Measurements from ENCODE around the gene CFAP100.

CFAP100 gene

DNA sequence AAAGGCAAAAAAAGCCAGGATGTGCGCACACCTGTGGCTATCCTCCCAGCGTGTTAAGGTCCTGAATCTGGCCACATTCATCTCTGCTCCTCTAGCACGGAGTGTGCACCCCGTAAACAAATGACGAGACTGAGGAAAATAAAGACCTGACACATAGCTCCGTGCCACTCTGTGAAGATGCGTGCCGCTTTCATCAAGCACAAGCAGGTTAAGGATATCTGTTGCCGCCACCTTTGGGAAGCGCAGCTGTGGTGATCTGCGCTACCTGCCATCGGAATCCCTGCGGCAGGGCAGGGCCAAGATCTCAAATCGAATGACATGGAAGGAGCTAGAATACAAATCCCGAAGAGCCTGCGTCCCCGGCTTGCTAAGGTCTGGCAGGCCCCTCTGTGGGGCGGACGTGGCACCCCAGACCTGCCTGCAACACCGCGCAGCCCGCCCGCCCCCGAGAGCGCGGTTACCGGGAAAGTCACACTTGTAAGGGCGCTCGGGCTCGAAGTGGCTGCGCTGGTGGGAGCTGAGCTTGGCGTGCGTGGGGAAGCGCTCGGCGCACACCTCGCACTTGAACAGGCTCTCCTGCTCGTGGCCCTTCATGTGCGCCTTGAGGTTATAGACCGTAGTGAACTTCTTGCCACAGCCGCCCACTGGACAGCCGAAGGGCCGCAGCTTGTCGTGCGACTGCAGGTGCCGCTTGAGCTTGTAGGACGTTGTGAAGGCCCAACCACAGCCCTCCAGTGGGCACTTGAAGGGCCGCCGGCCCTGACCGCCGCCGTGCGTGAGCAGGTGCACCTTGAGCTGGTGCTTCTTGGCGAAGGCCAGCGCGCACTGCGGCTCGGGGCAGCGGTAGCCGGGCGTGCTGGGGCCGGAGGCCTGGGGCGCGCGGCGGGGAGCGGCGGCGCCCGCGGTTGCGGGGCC is 80.0 kb downstream of the CFAP100 start:
- peaks cover 37% of the 10 kb centered on the region for H3K4me1 ChIP-seq (ENCODE audit: insufficient read depth, low read length)
- no peaks in the 10 kb centered on the region for H3K9me3 ChIP-seq (ENCODE audit: low read length)
- H3K36me3 ChIP-seq (ENCODE audit: insufficient read depth, low read length) = peaks cover 26% of the 10 kb centered on the region
- peak overlapping the region; percentile 67 to 69 for H3K4me3 ChIP-seq (ENCODE audit: low read depth in 1 of 2, low read length in 2 of 2)
- no peaks in the 10 kb centered on the region for H3K27me3 ChIP-seq (ENCODE audit: control insufficient read depth in 1 of 2, insufficient read depth in 2 of 2, low read length in 2 of 2)
- H3K27ac ChIP-seq (ENCODE audit: low read depth, low read length) = peak overlapping the region; percentile 87
- peak overlapping the region; percentile 36 for H3K9ac ChIP-seq (ENCODE audit: low read length)

DNA sequence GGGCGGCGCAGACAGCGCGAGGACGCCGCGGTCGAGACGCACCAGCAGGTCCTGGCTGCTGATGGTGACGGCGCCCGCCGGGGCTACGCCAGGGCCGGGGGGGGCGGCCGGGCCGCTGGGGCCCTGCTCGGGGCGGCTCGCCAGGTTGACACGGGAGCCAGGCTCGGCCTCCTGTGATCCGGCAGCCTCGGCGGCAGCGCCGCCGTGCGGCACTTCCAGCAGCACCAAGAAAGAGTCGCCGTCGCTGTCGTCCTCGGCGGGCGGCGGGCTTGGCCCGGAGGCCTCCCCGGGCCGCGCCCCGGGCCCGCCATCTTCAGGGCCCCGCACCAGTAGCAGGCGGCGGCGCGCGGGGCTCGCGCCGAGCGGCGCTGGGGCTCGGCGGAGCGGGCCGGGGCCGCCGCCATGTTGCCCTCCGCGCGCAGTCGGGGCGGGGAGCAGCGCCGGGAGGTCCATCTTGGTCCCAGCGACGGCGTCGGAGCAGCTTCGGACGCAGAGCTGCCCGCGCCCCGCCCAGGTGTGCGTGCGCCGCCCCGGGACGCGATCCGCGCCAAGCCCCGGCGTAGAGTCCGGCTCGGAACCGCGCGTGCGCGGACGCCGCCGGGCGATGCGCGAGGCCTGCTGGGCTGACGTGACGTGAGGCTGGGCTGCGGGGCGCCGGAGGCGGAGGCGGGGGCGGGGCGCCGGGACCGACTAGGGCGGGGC is 80.9 kb downstream of the CFAP100 start, which contains the start of gene ZXDC:
Gene ZXDC (minus strand): TSS at position 479 of the 702 bp plus-strand sequence. CDS start 26 bp downstream, at position 453.
- Histone ChIP-seq H3K9me3 (ENCODE audit: low read length) (no peaks in the 10 kb centered on the region), H3K9ac (ENCODE audit: low read length) (peak within 1 kb of the TSS; percentile 71), H3K4me3 (ENCODE audit: low read depth in 1 of 2, low read length in 2 of 2) (peak within 1 kb of the TSS; percentile 67 to 88), H3K27ac (ENCODE audit: low read depth, low read length) (peak within 1 kb of the TSS; percentile 87), H3K4me1 (ENCODE audit: insufficient read depth, low read length) (peaks cover 38% of the 10 kb centered on the region), H3K27me3 (ENCODE audit: control insufficient read depth in 1 of 2, insufficient read depth in 2 of 2, low read length in 2 of 2) (no peaks in the 10 kb centered on the region), H3K36me3 (ENCODE audit: insufficient read depth, low read length) (peaks cover 18% of the 10 kb centered on the region)

DNA sequence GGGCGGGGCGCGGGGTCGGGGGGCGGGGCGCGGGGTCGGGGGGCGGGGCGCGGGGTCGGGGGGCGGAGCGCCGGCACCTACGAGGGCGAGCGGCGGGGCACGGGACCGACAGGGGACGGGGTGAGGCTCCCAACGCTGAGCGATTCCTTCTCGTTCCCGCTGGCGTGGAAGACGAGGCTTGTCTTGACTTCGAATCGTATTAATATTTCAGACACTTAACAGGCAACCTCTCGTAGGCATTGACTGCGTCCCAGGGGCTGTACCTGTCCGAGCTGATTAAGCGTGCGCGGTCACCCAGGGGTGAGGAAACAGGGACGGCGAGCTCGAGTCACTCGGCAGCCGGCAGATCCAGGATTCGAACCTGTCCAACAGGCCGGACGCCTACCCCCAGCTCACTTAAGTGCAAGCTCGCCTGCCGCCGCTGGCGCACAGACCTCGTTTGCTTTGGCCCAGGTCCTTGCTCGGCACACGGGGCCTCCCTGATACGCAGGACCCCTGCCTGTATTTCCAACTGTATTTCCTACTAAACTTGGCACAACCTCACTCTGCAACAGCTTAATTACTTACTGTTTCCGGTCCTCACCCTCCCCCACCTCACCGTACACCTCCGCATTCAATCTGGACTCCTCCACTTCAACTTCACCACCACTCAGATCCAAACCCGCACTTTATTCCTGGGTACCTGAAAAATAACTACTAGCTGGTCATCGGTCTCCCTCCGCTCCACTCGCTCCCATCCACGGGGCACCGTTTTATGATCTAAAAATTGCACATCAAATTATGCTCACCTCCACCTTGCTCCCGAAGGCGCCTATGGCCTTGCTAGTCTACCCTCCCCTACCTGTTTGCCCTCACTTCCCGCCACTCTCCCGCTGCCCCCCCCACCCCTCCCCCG is 81.7 kb downstream of the CFAP100 start:
- H3K36me3 ChIP-seq (ENCODE audit: insufficient read depth, low read length) = peaks cover 9% of the 10 kb centered on the region
- peaks cover 36% of the 10 kb centered on the region for H3K4me1 ChIP-seq (ENCODE audit: insufficient read depth, low read length)

DNA sequence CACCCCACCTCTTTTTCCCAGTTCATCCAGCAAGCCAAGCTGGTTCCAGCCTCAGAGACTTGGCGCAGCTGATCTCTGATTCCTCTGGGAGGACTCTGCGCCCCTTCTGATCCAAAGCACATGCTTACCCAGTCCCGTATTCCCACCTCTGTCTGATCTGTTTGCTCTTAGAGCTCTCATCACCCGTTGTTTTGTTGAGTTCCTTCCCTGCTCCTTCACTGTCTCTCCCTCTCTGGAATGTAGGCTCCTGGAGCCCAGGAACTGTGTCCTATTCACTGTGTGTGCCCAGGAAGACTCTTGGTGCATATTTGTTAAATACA is 82.3 kb downstream of the CFAP100 start:
- H3K9me3 ChIP-seq (ENCODE audit: low read length) = no peaks in the 10 kb centered on the region
- H3K36me3 ChIP-seq (ENCODE audit: insufficient read depth, low read length) = peaks cover 4% of the 10 kb centered on the region
- peaks cover 33% of the 10 kb centered on the region for H3K4me1 ChIP-seq (ENCODE audit: insufficient read depth, low read length)
- no peak overlapping the region for H3K9ac ChIP-seq (ENCODE audit: low read length)
- no peak overlapping the region for H3K4me3 ChIP-seq (ENCODE audit: low read depth in 1 of 2, low read length in 2 of 2)
- H3K27me3 ChIP-seq (ENCODE audit: control insufficient read depth in 1 of 2, insufficient read depth in 2 of 2, low read length in 2 of 2) = no peaks in the 10 kb centered on the region
- no peak overlapping the region for H3K27ac ChIP-seq (ENCODE audit: low read depth, low read length)

More for the DNA sequence above, 81.7 kb downstream of the CFAP100 start:
- H3K9ac ChIP-seq (ENCODE audit: low read length) = peak overlapping the region; percentile 71
- H3K27me3 ChIP-seq (ENCODE audit: control insufficient read depth in 1 of 2, insufficient read depth in 2 of 2, low read length in 2 of 2) = no peaks in the 10 kb centered on the region
- H3K9me3 ChIP-seq (ENCODE audit: low read length) = no peaks in the 10 kb centered on the region
- H3K4me3 ChIP-seq (ENCODE audit: low read depth in 1 of 2, low read length in 2 of 2) = peak overlapping the region; percentile 52 to 88
- H3K27ac ChIP-seq (ENCODE audit: low read depth, low read length) = peak overlapping the region; percentile 73

DNA sequence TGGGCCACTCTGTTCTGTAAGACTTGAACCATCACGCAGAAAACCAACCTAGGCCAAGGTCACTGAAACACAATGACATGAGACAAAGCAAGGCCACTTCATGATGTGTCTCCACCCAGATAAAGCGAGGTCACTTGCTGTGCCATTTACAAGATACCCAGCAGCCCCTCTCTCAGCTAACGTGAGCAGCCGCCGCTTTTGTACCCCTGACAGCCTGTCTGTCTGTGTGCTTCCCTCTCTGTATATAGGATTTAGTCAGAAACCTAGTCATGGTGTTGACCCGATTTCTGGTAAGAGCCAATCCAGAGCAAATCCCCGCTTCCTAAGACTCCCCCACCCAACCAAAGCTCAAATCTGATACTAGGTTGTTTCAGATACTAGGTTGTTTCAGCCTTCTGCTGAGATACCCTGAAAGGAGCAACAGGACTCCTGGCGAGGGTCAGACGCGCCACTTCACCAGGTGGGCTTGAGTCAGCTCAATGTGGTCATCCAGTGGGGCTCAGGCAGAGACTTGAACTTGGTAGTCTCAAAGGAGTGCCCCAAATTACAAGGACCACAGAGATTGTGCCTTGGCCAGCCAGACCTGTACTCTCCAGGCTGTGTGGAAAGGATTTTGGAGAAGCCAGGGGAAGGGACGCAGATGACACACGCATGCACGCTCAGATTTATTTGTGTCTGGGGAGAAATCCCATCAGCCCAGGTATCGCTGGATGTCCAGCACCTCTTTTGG is 84.0 kb downstream of the CFAP100 start:
- Histone ChIP-seq H3K4me3 (ENCODE audit: low read depth in 1 of 2, low read length in 2 of 2) (no peak overlapping the region), H3K27me3 (ENCODE audit: control insufficient read depth in 1 of 2, insufficient read depth in 2 of 2, low read length in 2 of 2) (no peaks in the 10 kb centered on the region), H3K9ac (ENCODE audit: low read length) (no peak overlapping the region), H3K27ac (ENCODE audit: low read depth, low read length) (no peak overlapping the region), H3K4me1 (ENCODE audit: insufficient read depth, low read length) (peaks cover 16% of the 10 kb centered on the region), H3K9me3 (ENCODE audit: low read length) (no peaks in the 10 kb centered on the region), H3K36me3 (ENCODE audit: insufficient read depth, low read length) (peaks cover under 1% of the 10 kb centered on the region)

DNA sequence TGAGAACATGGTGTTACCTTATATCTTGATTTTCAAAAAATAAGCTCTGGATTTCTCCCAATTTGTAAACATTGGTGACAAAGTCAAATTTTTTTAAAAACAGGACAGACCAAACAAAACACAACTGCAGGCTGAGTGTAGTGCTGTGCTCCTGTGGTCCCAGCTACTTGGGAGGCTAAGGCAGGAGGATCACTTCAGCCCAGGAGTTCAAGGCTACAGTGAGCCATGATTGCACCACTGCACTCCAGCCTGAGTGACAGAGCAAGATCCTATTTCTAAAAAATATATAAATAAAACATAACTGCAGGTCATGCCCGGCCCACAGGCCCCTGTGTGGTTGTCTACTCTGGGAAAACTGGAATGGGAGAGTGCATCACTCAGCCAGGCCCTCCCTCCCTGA is 84.9 kb downstream of the CFAP100 start:
- H3K4me1 ChIP-seq (ENCODE audit: insufficient read depth, low read length) = peaks cover 7% of the 10 kb centered on the region
- no peaks in the 10 kb centered on the region for H3K36me3 ChIP-seq (ENCODE audit: insufficient read depth, low read length)
- H3K27me3 ChIP-seq (ENCODE audit: control insufficient read depth in 1 of 2, insufficient read depth in 2 of 2, low read length in 2 of 2) = no peaks in the 10 kb centered on the region
- no peak overlapping the region for H3K4me3 ChIP-seq (ENCODE audit: low read depth in 1 of 2, low read length in 2 of 2)
- no peak overlapping the region for H3K9ac ChIP-seq (ENCODE audit: low read length)
- no peaks in the 10 kb centered on the region for H3K9me3 ChIP-seq (ENCODE audit: low read length)
- no peak overlapping the region for H3K27ac ChIP-seq (ENCODE audit: low read depth, low read length)

DNA sequence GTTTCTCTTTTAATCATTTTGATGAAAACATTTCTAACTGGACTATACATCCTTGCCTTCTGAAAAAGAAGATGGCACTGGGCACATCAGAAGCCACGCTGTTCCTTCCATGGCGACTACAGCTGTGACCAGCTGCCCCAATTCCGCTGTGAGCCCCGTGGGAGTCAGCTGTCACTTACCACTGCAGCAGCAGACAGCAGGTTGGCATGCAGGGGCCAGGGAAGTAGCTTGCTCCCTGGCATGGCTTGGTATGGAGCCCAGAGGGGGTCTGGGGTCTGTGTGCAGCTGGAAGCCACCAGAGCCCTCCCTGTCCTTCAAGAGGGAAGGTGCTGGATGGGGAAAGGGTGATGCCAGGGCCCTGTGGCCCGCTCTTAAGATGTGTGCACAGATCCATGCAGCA is 85.5 kb downstream of the CFAP100 start:
- Histone ChIP-seq H3K27me3 (ENCODE audit: control insufficient read depth in 1 of 2, insufficient read depth in 2 of 2, low read length in 2 of 2) (no peaks in the 10 kb centered on the region), H3K36me3 (ENCODE audit: insufficient read depth, low read length) (no peaks in the 10 kb centered on the region), H3K4me1 (ENCODE audit: insufficient read depth, low read length) (peaks cover 7% of the 10 kb centered on the region), H3K9ac (ENCODE audit: low read length) (no peak overlapping the region), H3K9me3 (ENCODE audit: low read length) (no peaks in the 10 kb centered on the region), H3K4me3 (ENCODE audit: low read depth in 1 of 2, low read length in 2 of 2) (no peak overlapping the region), H3K27ac (ENCODE audit: low read depth, low read length) (no peak overlapping the region)

DNA sequence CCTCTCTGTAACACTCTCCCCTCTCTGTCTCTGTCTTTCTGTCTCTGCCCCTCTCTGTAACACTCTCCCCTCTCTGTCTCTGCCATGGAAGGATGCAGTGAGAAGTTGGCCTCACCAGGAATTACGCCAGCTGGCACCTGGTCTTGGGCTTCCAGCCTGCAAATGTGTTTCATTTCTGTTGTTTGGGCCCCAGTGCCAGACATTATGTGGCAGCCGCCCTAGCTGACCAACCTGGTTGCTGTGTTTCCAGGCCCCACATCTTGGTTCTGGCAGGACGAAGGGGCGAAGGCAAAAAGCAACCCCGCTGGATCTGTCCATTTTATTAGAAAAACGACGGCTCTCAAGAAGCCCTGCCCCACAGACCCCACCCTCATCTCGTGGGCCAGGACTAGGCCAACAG is 86.2 kb downstream of the CFAP100 start:
- peaks cover 7% of the 10 kb centered on the region for H3K4me1 ChIP-seq (ENCODE audit: insufficient read depth, low read length)
- no peaks in the 10 kb centered on the region for H3K36me3 ChIP-seq (ENCODE audit: insufficient read depth, low read length)
- no peaks in the 10 kb centered on the region for H3K27me3 ChIP-seq (ENCODE audit: control insufficient read depth in 1 of 2, insufficient read depth in 2 of 2, low read length in 2 of 2)
- no peak overlapping the region for H3K27ac ChIP-seq (ENCODE audit: low read depth, low read length)
- no peak overlapping the region for H3K9ac ChIP-seq (ENCODE audit: low read length)
- H3K4me3 ChIP-seq (ENCODE audit: low read depth in 1 of 2, low read length in 2 of 2) = no peak overlapping the region
- H3K9me3 ChIP-seq (ENCODE audit: low read length) = no peaks in the 10 kb centered on the region

DNA sequence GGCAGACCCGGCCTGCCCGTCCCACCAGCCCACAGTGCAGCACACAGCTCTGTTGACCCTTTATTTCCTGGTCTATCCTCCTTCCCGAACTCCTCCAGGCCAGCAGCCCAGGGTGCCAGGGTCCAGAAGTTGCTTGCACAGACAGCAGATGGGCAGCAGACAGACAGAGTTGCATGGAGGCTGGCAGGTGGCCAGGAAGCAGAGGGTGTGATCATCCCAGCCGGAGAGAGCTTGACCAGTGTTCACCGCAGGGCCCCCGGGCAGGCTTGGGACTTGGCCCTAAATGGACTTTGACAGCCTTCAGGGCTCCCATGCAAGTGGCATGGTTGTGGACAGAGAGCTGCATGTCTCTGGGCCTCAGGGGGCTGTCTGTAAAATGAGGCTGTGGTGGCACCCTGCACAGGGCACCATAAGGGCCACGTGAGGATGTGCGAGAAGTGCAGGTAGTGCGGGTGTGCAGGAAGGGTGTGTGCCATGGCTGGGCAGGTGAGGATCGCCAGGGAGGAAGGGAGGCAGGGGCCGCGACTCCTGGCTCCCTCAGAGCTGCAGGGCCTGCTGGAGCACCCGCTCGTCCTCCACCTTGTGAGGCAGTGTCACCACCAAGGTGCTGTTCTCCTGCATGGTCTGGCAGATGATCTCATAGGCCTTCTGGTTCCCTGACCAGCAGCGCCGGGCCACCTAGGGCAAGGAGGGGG is 87.2 kb downstream of the CFAP100 start:
- H3K27me3 ChIP-seq (ENCODE audit: control insufficient read depth in 1 of 2, insufficient read depth in 2 of 2, low read length in 2 of 2) = no peaks in the 10 kb centered on the region
- no peak overlapping the region for H3K4me3 ChIP-seq (ENCODE audit: low read depth in 1 of 2, low read length in 2 of 2)
- H3K4me1 ChIP-seq (ENCODE audit: insufficient read depth, low read length) = peaks cover 7% of the 10 kb centered on the region
- H3K9me3 ChIP-seq (ENCODE audit: low read length) = no peaks in the 10 kb centered on the region
- H3K27ac ChIP-seq (ENCODE audit: low read depth, low read length) = no peak overlapping the region
- H3K9ac ChIP-seq (ENCODE audit: low read length) = no peak overlapping the region
- H3K36me3 ChIP-seq (ENCODE audit: insufficient read depth, low read length) = no peaks in the 10 kb centered on the region

DNA sequence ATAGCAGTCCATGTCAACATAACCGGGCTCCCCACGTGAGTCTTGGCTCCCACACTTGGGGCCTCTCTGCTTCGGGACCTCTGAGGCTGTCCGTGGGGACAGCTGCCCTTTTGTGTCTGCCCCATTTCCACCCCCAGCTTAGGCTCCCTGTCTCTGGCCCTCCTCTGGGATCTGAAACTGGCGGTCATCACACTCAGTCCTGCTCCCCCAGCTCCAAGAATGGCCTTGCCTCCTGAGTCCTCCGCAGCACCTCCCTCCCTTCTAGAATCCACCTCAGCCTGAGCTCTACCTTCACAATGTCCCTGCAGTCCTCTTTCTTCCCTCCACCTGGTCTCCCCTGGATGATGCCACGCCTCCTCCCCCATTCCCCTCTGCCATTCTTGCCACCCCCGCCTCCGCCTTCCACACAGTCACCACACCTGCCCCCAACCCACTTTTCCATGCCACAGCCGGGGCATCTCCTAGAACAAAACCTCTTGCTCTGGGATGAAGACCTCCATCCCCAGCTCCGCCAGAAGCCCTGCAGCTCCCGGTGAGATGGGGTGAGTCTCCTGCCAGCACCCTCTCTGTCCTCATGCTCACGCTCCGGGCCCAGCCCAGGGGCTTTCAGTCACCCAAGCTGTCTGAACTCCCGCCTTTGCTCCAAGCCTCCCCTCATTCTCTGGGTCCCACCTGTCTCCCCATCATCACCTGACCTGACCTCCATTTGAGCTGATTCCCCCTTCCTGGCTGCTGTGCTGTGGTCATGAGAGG is 88.0 kb downstream of the CFAP100 start:
- Histone ChIP-seq H3K27ac (ENCODE audit: low read depth, low read length) (no peak overlapping the region), H3K4me3 (ENCODE audit: low read depth in 1 of 2, low read length in 2 of 2) (no peak overlapping the region), H3K9ac (ENCODE audit: low read length) (no peak overlapping the region), H3K36me3 (ENCODE audit: insufficient read depth, low read length) (no peaks in the 10 kb centered on the region), H3K27me3 (ENCODE audit: control insufficient read depth in 1 of 2, insufficient read depth in 2 of 2, low read length in 2 of 2) (no peaks in the 10 kb centered on the region), H3K4me1 (ENCODE audit: insufficient read depth, low read length) (peaks cover 7% of the 10 kb centered on the region), H3K9me3 (ENCODE audit: low read length) (no peaks in the 10 kb centered on the region)

All from muscle layer of colon (tissue), 2 donors.